ENCODE measurements around the gene CTR9.

The CTR9 gene

DNA sequence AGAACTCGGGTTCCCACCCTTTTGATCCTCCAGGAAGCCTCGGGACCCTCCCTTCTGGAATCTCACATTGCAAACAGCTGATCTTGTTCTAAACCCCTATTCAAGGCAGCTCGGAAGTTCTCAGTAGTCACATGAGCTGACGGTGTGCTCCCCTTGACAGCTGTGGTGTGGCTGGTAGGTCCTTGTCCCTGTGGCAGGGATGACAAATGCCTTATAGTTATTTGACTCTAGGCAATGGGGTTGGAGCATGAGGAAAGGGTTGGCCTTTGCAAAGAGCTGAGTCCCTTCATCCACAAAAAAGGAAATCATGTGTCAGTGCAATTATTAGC is 34.1 kb downstream of the CTR9 start:
- TF ChIP-seq, protein P1, sequence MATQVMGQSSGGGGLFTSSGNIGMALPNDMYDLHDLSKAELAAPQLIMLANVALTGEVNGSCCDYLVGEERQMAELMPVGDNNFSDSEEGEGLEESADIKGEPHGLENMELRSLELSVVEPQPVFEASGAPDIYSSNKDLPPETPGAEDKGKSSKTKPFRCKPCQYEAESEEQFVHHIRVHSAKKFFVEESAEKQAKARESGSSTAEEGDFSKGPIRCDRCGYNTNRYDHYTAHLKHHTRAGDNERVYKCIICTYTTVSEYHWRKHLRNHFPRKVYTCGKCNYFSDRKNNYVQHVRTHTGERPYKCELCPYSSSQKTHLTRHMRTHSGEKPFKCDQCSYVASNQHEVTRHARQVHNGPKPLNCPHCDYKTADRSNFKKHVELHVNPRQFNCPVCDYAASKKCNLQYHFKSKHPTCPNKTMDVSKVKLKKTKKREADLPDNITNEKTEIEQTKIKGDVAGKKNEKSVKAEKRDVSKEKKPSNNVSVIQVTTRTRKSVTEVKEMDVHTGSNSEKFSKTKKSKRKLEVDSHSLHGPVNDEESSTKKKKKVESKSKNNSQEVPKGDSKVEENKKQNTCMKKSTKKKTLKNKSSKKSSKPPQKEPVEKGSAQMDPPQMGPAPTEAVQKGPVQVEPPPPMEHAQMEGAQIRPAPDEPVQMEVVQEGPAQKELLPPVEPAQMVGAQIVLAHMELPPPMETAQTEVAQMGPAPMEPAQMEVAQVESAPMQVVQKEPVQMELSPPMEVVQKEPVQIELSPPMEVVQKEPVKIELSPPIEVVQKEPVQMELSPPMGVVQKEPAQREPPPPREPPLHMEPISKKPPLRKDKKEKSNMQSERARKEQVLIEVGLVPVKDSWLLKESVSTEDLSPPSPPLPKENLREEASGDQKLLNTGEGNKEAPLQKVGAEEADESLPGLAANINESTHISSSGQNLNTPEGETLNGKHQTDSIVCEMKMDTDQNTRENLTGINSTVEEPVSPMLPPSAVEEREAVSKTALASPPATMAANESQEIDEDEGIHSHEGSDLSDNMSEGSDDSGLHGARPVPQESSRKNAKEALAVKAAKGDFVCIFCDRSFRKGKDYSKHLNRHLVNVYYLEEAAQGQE (IDR thresholded peaks at IDR 0.05; ENCODE audit: insufficient read depth in 1 of 2, low read depth in 2 of 2, low read length in 2 of 2), result no peak
- TF ChIP-seq POLR2AphosphoS5 (IDR thresholded peaks at IDR 0.05; ENCODE audit: low read depth, low read length) (no peak), SIN3A (IDR thresholded peaks at IDR 0.05; ENCODE audit: borderline replicate concordance, insufficient read depth, low read length) (no peak), FOXP2 (optimal IDR thresholded peaks at IDR 0.05; ENCODE audit: borderline replicate concordance, extremely low read depth, extremely low read length, insufficient read depth) (no peak), TAF1 (IDR thresholded peaks at IDR 0.05; ENCODE audit: borderline replicate concordance, insufficient read depth, low read length) (no peak)

DNA sequence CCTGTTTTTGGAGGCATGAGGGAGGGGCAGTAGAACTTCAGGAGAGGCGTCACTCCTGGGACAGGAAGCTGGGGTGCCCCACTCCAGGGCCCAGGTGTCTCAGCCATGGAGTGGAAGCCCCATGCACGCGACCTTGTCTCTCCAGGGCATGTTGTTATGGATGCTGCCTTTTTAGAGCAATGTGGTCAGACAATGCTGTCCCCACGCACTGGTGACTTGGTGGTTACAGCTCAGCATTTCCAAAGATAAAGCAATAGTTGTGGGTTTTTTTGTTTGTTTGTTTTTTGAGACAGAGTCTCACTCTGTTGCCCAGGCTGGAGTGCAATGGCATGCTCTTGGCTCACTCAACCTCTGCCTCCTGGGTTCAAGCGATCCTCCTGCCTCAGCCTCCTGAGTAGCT is 35.4 kb downstream of the CTR9 start:
- TF ChIP-seq SIN3A (IDR thresholded peaks at IDR 0.05; ENCODE audit: borderline replicate concordance, insufficient read depth, low read length) (no peak), POLR2AphosphoS5 (IDR thresholded peaks at IDR 0.05; ENCODE audit: low read depth, low read length) (no peak), FOXP2 (optimal IDR thresholded peaks at IDR 0.05; ENCODE audit: borderline replicate concordance, extremely low read depth, extremely low read length, insufficient read depth) (no peak), TAF1 (IDR thresholded peaks at IDR 0.05; ENCODE audit: borderline replicate concordance, insufficient read depth, low read length) (no peak)
- TF ChIP-seq, protein P1 (IDR thresholded peaks at IDR 0.05; ENCODE audit: insufficient read depth in 1 of 2, low read depth in 2 of 2, low read length in 2 of 2), result no peak

DNA sequence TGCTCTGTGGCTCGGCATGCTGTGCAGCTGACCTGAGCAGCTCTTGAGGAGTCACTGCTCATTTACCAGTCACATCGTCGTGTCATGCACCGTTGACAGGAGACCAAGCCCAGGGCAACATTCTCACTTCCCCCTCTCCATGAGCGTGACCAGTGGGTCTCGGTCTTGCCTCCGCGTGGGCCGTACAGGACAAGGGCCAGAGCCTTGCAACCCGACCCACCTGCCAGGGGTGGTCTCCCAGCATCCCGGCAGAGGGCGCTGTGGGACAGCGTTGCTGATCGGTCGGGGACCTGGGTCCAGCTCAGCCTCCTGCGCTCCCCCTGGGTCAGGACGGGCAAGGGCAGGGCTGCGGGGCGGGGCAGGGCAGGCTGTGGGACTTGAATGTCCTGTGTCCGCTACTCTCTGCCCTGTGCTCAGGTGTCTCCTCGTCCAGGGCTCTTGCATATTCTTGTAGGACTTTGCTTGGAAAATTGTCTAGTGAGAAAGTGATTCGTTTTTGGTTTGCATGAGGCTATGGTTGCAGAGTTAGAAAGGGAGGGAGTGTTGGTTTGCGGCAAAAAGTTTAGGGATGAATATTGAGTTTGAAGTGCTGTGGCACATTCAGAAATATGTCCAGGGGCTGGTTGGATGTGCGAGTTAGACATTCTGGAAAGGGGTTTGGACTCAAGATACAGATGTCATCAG is 41.5 kb downstream of the CTR9 start:
- TF ChIP-seq FOXP2 (optimal IDR thresholded peaks at IDR 0.05; ENCODE audit: borderline replicate concordance, extremely low read depth, extremely low read length, insufficient read depth) (peak; percentile 90), TAF1 (IDR thresholded peaks at IDR 0.05; ENCODE audit: borderline replicate concordance, insufficient read depth, low read length) (no peak), POLR2AphosphoS5 (IDR thresholded peaks at IDR 0.05; ENCODE audit: low read depth, low read length) (no peak)

DNA sequence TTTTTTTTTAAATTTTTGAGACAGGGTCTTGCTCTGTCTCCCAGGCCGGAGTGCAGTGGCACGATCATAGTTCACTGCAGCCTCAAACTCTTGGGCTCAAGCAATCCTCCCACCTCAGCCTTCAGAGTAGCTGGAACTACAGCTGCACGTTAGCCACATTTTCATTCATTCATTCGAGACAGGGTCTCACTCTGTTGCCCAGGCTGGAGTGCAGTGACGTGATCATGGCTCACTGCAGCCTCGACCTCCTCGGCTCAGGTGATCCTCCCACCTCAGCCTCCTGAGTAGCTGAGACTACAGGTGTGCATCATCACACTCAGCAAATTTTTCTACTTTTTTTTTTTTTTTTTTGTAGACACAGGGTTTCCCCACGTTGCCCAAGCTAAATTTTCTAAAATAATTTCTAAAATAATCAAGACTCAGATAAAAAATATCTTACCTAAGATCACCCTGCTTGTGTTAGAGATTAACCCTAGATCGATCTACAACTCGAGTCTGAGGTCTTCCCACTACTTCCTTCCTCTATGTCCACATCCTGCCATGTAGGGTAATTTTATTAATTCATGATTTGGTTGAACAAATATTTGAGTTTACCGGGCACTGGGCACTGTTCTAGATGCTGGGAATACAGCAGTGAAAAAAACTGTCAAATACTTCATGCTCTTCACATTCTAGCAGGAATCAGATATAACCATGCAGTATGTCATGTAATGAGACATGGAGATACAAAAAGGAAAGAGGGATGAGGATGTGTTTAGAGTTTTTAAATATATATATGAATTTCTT is 42.6 kb downstream of the CTR9 start:
- TF ChIP-seq SIN3A (IDR thresholded peaks at IDR 0.05; ENCODE audit: borderline replicate concordance, insufficient read depth, low read length), result no peak
- no peak for TF ChIP-seq FOXP2 (optimal IDR thresholded peaks at IDR 0.05; ENCODE audit: borderline replicate concordance, extremely low read depth, extremely low read length, insufficient read depth)
- no peak for TF ChIP-seq POLR2AphosphoS5 (IDR thresholded peaks at IDR 0.05; ENCODE audit: low read depth, low read length)
- TF ChIP-seq, protein P1 (IDR thresholded peaks at IDR 0.05; ENCODE audit: insufficient read depth in 1 of 2, low read depth in 2 of 2, low read length in 2 of 2), result no peak
- no peak for TF ChIP-seq TAF1 (IDR thresholded peaks at IDR 0.05; ENCODE audit: borderline replicate concordance, insufficient read depth, low read length)

DNA sequence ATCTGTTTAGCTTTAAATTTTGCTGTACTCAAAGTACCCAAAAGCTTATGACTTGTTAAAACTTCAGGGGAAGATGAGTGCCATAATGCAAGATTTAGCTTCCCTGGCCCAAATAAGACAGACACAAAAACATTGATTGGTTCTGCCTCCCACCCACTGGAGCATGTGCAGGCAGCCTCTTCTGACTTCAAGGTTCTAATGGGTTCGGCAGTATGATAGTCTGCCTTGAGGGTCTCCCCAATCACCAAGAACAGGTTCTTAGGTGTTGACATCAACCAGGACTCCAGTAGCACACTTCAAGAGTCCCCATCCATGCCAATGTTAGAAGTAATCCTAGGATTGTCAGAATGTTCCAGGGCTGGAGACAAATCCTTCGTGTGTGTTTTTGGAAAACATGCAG is 45.1 kb downstream of the CTR9 start:
- TF ChIP-seq FOXP2 (optimal IDR thresholded peaks at IDR 0.05; ENCODE audit: borderline replicate concordance, extremely low read depth, extremely low read length, insufficient read depth), result no peak
- peak; percentile 46; the same call in 1 of the 2 replicates for TF ChIP-seq POLR2AphosphoS5 (IDR thresholded peaks at IDR 0.05; ENCODE audit: low read depth, low read length)
- TF ChIP-seq SIN3A (IDR thresholded peaks at IDR 0.05; ENCODE audit: borderline replicate concordance, insufficient read depth, low read length), result no peak
- no peak for TF ChIP-seq TAF1 (IDR thresholded peaks at IDR 0.05; ENCODE audit: borderline replicate concordance, insufficient read depth, low read length)
- TF ChIP-seq, protein P1 (IDR thresholded peaks at IDR 0.05; ENCODE audit: insufficient read depth in 1 of 2, low read depth in 2 of 2, low read length in 2 of 2), result no peak
